ENCODE measurements around the gene NEK9. TPM values are rescaled to one million over a fixed set of nuclear protein-coding genes. Genes with fewer than 3 reads are reported as not detected.

The NEK9 gene
- total and polyA plus RNA-seq, 2 experiments from 2014 or later = 16.3 to 31.1 TPM

DNA sequence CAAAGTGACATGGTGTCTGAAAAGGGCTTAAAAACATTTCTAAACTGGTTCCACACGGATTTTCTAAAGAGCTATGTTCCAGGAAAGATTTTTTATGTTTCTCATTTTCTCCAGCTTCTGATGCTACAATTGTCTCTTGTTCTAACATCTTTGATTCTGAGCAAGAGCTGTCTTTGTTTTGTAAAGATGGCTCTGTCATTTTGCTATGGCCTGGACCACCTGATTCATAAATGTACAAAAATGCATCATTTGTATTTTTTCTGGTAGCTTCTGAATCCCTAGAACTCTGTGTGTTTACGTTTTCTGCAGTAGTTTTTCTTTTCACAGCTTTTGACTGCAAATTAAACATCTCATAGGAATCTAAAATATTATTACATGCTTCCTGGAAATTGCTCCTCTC is 78.7 kb downstream of the NEK9 start:
- no peaks in the 10 kb centered on the region for H3F3A ChIP-seq (replicated peaks; ENCODE audit: low read depth)
- no peaks in the 10 kb centered on the region; the same call in 2 of the 3 replicates for H3K4me1 Mint-ChIP-seq
- no peak overlapping the region for H3K27ac ChIP-seq (ENCODE audit: low read depth)
- 0 out of 2 replicates have a peak, but pooled peaks cover 6% of the 10 kb centered on the region for H3K79me2 ChIP-seq (replicated peaks; ENCODE audit: insufficient read depth)
- H3K27me3 ChIP-seq (ENCODE audit: insufficient read depth) = no peaks in the 10 kb centered on the region
- no peak overlapping the region for H3K4me2 ChIP-seq
- no peak overlapping the region for H2AFZ ChIP-seq
- 0 out of 2 replicates have a peak, but pooled peaks cover 6% of the 10 kb centered on the region for H4K20me1 ChIP-seq (replicated peaks; ENCODE audit: insufficient read depth)
- TF ChIP-seq ZNF331 (CRISPR knock-in tag; IDR thresholded peaks at IDR 0.05; ENCODE audit: low read depth) = no peak
- TF ChIP-seq, protein P1, sequence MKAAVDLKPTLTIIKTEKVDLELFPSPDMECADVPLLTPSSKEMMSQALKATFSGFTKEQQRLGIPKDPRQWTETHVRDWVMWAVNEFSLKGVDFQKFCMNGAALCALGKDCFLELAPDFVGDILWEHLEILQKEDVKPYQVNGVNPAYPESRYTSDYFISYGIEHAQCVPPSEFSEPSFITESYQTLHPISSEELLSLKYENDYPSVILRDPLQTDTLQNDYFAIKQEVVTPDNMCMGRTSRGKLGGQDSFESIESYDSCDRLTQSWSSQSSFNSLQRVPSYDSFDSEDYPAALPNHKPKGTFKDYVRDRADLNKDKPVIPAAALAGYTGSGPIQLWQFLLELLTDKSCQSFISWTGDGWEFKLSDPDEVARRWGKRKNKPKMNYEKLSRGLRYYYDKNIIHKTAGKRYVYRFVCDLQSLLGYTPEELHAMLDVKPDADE (IDR thresholded peaks at IDR 0.05) = no peak
- TF ChIP-seq, protein P2, sequence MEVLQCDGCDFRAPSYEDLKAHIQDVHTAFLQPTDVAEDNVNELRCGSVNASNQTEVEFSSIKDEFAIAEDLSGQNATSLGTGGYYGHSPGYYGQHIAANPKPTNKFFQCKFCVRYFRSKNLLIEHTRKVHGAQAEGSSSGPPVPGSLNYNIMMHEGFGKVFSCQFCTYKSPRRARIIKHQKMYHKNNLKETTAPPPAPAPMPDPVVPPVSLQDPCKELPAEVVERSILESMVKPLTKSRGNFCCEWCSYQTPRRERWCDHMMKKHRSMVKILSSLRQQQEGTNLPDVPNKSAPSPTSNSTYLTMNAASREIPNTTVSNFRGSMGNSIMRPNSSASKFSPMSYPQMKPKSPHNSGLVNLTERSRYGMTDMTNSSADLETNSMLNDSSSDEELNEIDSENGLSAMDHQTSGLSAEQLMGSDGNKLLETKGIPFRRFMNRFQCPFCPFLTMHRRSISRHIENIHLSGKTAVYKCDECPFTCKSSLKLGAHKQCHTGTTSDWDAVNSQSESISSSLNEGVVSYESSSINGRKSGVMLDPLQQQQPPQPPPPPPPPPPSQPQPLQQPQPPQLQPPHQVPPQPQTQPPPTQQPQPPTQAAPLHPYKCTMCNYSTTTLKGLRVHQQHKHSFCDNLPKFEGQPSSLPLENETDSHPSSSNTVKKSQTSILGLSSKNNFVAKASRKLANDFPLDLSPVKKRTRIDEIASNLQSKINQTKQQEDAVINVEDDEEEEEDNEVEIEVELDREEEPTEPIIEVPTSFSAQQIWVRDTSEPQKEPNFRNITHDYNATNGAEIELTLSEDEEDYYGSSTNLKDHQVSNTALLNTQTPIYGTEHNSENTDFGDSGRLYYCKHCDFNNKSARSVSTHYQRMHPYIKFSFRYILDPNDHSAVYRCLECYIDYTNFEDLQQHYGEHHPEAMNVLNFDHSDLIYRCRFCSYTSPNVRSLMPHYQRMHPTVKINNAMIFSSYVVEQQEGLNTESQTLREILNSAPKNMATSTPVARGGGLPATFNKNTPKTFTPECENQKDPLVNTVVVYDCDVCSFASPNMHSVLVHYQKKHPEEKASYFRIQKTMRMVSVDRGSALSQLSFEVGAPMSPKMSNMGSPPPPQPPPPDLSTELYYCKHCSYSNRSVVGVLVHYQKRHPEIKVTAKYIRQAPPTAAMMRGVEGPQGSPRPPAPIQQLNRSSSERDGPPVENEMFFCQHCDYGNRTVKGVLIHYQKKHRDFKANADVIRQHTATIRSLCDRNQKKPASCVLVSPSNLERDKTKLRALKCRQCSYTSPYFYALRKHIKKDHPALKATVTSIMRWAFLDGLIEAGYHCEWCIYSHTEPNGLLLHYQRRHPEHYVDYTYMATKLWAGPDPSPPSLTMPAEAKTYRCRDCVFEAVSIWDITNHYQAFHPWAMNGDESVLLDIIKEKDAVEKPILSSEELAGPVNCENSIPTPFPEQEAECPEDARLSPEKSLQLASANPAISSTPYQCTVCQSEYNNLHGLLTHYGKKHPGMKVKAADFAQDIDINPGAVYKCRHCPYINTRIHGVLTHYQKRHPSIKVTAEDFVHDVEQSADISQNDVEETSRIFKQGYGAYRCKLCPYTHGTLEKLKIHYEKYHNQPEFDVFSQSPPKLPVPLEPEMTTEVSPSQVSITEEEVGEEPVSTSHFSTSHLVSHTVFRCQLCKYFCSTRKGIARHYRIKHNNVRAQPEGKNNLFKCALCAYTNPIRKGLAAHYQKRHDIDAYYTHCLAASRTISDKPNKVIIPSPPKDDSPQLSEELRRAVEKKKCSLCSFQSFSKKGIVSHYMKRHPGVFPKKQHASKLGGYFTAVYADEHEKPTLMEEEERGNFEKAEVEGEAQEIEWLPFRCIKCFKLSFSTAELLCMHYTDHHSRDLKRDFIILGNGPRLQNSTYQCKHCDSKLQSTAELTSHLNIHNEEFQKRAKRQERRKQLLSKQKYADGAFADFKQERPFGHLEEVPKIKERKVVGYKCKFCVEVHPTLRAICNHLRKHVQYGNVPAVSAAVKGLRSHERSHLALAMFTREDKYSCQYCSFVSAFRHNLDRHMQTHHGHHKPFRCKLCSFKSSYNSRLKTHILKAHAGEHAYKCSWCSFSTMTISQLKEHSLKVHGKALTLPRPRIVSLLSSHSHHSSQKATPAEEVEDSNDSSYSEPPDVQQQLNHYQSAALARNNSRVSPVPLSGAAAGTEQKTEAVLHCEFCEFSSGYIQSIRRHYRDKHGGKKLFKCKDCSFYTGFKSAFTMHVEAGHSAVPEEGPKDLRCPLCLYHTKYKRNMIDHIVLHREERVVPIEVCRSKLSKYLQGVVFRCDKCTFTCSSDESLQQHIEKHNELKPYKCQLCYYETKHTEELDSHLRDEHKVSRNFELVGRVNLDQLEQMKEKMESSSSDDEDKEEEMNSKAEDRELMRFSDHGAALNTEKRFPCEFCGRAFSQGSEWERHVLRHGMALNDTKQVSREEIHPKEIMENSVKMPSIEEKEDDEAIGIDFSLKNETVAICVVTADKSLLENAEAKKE (CRISPR knock-in tag; IDR thresholded peaks at IDR 0.05) = no peak
- TF ChIP-seq STAT1 (IDR thresholded peaks at IDR 0.05; ENCODE audit: unreplicated experiment) = no peak
- TF ChIP-seq ZNF114 (CRISPR knock-in tag; IDR thresholded peaks at IDR 0.05) = no peak
- TF ChIP-seq, protein P3, sequence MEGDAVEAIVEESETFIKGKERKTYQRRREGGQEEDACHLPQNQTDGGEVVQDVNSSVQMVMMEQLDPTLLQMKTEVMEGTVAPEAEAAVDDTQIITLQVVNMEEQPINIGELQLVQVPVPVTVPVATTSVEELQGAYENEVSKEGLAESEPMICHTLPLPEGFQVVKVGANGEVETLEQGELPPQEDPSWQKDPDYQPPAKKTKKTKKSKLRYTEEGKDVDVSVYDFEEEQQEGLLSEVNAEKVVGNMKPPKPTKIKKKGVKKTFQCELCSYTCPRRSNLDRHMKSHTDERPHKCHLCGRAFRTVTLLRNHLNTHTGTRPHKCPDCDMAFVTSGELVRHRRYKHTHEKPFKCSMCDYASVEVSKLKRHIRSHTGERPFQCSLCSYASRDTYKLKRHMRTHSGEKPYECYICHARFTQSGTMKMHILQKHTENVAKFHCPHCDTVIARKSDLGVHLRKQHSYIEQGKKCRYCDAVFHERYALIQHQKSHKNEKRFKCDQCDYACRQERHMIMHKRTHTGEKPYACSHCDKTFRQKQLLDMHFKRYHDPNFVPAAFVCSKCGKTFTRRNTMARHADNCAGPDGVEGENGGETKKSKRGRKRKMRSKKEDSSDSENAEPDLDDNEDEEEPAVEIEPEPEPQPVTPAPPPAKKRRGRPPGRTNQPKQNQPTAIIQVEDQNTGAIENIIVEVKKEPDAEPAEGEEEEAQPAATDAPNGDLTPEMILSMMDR (conservative IDR thresholded peaks at IDR 0.05; ENCODE audit: low read depth in 2 of 2) = no peak
- TF ChIP-seq, protein P4, sequence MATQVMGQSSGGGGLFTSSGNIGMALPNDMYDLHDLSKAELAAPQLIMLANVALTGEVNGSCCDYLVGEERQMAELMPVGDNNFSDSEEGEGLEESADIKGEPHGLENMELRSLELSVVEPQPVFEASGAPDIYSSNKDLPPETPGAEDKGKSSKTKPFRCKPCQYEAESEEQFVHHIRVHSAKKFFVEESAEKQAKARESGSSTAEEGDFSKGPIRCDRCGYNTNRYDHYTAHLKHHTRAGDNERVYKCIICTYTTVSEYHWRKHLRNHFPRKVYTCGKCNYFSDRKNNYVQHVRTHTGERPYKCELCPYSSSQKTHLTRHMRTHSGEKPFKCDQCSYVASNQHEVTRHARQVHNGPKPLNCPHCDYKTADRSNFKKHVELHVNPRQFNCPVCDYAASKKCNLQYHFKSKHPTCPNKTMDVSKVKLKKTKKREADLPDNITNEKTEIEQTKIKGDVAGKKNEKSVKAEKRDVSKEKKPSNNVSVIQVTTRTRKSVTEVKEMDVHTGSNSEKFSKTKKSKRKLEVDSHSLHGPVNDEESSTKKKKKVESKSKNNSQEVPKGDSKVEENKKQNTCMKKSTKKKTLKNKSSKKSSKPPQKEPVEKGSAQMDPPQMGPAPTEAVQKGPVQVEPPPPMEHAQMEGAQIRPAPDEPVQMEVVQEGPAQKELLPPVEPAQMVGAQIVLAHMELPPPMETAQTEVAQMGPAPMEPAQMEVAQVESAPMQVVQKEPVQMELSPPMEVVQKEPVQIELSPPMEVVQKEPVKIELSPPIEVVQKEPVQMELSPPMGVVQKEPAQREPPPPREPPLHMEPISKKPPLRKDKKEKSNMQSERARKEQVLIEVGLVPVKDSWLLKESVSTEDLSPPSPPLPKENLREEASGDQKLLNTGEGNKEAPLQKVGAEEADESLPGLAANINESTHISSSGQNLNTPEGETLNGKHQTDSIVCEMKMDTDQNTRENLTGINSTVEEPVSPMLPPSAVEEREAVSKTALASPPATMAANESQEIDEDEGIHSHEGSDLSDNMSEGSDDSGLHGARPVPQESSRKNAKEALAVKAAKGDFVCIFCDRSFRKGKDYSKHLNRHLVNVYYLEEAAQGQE (IDR thresholded peaks at IDR 0.05; ENCODE audit: unreplicated experiment) = no peak
- no peak for TF ChIP-seq CREB1 (CRISPR knock-in tag; IDR thresholded peaks at IDR 0.05; ENCODE audit: low read depth)
- no peak for TF ChIP-seq POLR2AphosphoS5 (IDR thresholded peaks at IDR 0.05; ENCODE audit: low read depth)
- TF ChIP-seq EZH2 (IDR thresholded peaks at IDR 0.05; ENCODE audit: low read depth, unreplicated experiment) = no peak
- H3K36me3 ChIP-seq (ENCODE audit: insufficient read depth) = no peaks in the 10 kb centered on the region
- H3K4me3 ChIP-seq = no peak overlapping the region
- no peaks in the 10 kb centered on the region; the same call in 1 of the 3 replicates for H3K9me3 Mint-ChIP-seq
- H3K27ac Mint-ChIP-seq = no peak overlapping the region
- H3K36me3 Mint-ChIP-seq (ENCODE audit: low read depth) = no peaks in the 10 kb centered on the region
- ATAC-seq (no peak), DNase-seq (ENCODE audit: low spot score) (no peak)
- H3K9me2 ChIP-seq (ENCODE audit: insufficient read depth) = no peaks in the 10 kb centered on the region
- no peak overlapping the region for H3K4me3 Mint-ChIP-seq
- H3K27me3 Mint-ChIP-seq (ENCODE audit: insufficient read depth, low read depth, poor library complexity) = peaks cover 3% of the 10 kb centered on the region
- no peaks in the 10 kb centered on the region for H3K4me1 ChIP-seq (ENCODE audit: insufficient read depth)
